HG03342 (cell line): ENCODE data around the gene NFU1.
A peak's percentile ranks its signal among the peaks of the same experiment; 100 is the strongest.
"Not testable (repeated sequence)": the region's sequence is repeated elsewhere in the genome, so short reads cannot be mapped to it uniquely, and the experiment has no call there.

Experiments
- ATAC-seq: cut with Tn5 transposase; IDR thresholded peaks from one replicate; pipeline ENCODE4 v1.9.1; 2021; ENCODE audit warnings: mild to moderate bottlenecking, moderate library complexity; ENCODE audit not compliant: unreplicated experiment

NFU1 gene

GRCh38 chr2:69389271-69389670 is 48.0 kb downstream of the NFU1 start:
- no peak for ATAC-seq

- no peak for ATAC-seq
Observed at GRCh38 chr2:69387770-69388481, 49.3 kb downstream of the NFU1 start.

DNA sequence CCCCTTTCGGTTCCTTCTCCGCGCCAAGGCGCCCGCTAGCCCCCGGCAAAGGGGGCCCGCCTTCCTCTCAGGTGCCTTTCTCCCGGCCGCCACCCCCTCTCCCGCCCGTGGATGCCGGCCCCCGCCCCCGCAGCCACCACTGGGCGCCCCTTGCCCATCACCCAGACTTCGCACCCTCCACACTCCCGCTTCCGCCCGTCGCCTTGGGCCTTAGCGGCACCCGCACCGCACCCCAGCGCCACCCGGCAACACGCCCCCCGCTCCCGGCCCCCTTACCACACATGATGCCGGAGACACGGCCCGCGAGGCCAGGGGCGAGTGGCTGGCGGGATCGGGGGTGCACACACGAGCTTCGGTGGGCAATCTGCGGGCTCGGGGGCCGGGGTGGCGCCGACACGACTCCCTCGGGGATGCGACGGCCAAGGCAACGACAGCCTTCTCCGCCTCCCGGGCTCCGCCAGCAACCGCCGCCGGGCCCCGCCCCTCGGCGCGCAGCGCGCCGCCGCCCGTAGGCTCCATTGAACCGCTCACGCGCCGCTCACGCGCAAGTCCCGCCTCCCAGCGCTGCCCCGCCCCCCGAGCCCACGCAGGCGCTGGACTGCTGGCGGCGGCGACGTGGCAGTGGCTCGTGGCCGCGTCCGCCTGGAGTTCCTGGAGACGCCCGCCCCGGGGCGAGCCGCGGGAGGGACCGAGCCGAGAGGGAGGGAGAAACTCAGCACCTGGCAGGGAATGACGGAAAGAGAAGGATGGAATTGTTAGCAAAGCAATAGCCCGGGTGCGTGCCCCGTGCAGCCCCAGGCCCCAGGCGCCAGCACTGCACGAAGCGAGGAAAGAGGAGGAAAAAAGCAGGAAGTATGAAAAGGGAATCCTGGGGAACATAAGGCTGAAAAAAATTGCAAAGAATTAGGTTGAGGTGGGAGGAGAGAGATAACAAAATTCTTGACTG is 50.2 kb downstream of the NFU1 start, which contains the start of gene GFPT1:
Gene GFPT1 (minus strand): TSS at position 439 of the 946 bp plus-strand sequence. CDS start 156 bp downstream, at position 283.
- peak; percentile 84 for ATAC-seq

- peak; percentile 18 for ATAC-seq
Observed at GRCh38 chr2:69386360-69386759, 50.9 kb downstream of the NFU1 start.

DNA sequence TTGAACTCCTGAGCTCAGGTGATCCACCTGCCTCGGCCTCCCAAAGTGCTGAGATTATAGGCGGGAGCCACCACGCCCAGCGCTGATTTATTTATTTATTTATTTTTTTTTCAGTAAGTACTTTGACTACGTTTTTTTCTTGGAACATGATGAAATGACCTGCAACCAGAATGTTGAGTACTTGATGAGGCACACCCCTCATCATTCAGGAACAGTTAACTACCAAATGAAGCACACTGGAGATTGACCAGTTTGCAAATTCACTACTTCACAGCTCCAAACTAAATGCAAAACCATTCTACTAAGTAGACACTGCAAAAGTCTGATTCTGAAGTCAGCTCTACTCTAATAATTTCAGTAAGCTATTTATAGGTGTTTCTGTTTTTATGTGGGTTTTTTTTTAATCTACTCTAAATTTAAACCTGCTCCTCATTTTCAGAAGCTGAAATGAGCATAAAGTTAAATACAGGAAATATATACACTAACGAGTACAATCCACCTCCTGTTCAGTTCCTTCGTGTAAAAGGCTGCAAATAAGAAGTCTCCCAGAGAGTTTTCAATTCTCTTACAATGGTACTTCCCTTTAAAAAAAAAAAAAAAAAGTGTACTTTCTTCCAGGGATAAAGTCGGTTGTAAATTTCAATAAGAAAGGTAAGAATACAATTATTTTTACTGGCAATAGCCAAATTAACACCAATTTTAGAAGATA is 51.6 kb downstream of the NFU1 start:
- no peak for ATAC-seq

- no peak for ATAC-seq
Observed at GRCh38 chr2:69384618-69385081, 52.6 kb downstream of the NFU1 start.

DNA sequence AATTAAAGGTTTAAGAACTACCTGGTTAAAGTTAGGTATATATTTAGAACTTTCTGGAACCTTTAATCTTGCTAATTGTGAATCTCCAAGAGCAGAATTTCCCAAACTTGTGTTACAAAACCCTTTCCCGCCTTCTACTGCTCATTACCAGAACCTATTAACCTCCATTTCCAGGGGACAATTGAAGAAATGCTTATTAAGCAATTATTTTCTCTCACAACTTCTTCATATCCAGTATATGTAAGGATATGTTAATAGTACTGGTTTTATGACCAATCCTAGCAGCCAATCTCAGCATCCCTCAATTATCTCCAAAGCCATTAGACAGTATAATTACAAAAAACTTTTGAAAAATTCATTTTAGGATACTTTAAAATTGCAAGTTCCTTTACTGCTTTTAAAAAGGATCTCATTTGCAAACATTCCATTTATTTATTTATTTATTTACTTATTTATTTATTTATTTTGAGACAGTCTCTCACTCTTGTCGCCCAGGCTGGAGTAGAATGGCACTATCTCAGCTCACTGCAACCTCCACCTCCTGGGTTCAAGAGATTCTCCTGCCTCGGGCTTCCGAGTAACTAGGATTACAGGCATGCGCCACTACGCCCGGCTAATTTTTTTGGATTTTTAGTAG is 53.9 kb downstream of the NFU1 start:
- no peak for ATAC-seq

DNA sequence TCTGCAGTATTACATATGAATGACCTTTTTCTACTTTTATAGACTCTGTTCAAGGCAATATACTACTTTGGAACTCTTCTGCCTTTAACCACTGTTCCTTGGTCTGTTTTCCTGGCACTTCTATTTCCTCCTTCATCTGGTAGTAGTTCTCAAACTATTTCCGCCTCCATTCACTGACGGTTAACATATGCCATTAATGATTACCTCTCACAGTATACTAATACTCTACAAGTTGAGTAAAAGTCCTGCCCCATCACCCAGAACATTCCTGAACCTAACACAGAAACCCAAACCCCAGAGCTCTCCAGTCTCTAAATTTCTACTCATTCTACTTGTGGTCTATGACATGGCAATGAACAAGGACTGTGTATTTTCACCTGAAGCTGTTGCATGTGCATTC is 54.7 kb downstream of the NFU1 start:
- no peak for ATAC-seq

DNA sequence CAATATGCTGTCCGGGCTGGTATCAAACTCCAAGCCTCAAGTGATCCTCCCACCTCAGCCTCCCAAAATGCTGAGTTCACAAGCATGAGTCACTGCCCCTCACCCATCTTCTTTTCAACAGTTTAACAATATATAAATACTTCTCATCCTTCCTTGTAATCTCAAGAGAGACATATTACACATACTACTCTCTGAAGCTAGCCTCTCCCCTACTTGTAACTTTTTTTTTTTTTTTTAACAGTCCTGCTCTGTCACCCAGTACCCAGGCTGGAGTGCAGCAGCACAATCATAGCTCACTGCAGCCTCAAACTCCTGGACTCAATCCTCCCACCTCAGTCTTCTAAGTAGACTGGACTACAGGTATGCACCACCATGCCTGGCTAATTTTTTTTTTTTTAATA is 55.9 kb downstream of the NFU1 start:
- ATAC-seq = no peak

GRCh38 chr2:69380072-69380917 is 56.9 kb downstream of the NFU1 start:
- no peak for ATAC-seq

DNA sequence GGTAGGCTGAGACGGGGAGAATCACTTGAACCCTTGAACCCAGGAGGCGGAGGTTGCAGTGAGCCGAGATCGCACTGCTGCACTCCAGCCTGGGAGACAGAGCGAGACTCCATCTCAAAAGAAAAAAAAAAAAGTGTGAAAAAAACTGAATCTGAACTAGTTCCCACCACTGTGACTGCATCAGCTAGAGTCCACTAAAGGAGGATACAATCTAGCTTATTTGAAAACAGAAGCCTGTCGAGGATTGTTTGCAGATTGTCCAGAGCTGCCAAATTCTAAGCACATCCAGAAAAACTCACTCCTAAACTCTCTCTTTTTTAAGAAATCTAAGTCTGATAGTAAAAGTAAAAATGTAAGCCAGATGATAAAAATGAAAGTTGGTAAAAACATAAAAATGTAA is 60.8 kb downstream of the NFU1 start:
- no peak for ATAC-seq

- ATAC-seq = no peak
Observed at GRCh38 chr2:69375494-69376353, 61.5 kb downstream of the NFU1 start.

GRCh38 chr2:69372767-69373166 is 64.5 kb downstream of the NFU1 start:
- no peak for ATAC-seq

GRCh38 chr2:69369802-69370201 is 67.4 kb downstream of the NFU1 start:
- no peak for ATAC-seq

GRCh38 chr2:69368588-69368987 is 68.6 kb downstream of the NFU1 start:
- ATAC-seq = no peak

GRCh38 chr2:69359371-69359770 is 77.9 kb downstream of the NFU1 start:
- ATAC-seq = no peak

DNA sequence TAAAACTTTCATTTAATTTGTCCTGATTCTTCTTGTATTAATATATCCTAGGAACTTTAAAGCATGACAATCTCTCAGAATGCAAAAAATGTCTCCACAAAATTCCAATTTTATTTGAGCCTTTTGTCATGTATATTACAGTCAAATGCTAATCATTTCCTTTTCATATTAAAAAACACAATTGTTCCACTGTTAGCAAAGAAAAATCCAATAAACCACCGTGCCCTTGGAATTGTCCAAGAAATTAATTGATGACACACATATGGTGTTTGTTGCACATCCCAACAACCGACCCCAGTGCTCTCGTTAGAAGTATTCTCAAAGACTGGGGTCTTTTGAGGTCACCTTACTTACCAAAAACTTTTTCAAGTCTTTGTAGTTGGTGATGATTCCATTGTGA is 78.3 kb downstream of the NFU1 start:
- no peak for ATAC-seq

DNA sequence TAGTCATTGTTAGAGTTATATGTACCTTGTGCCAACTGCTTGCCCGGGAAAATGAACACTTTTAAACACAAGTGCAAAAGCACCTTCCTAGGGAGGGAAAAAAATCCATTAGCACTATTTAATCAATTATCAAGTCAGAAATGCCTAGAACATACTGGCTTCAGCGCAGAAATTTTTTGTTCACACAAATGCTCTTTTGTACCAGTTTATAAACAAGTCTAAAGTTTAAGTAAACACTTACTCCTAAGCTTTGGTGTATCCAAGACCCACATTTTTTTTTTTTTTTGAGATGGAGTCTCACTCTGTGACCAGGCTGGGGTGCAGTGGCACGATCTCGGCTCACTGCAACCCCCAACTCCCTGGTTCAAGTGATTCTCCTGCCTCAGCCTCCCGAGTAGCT is 80.8 kb downstream of the NFU1 start:
- no peak for ATAC-seq

- not testable (repeated sequence) for ATAC-seq
Observed at GRCh38 chr2:69354976-69355375, 82.3 kb downstream of the NFU1 start.
